ENCODE measurements around the gene CHDH.

The CHDH gene

GRCh38 chr3:53841296-53841695 lies 4.9 kb downstream of the CHDH start:
- Mint-ChIP-seq H3K9me3 (ENCODE audit: low read depth) (no peaks in the 10 kb centered on the region), H3K4me1 (ENCODE audit: low read depth) (peaks cover 2% of the 10 kb centered on the region), H3K27ac (no peak overlapping the region), H3K27me3 (peaks cover 18% of the 10 kb centered on the region), H3K4me3 (no peak overlapping the region), H3K36me3 (no peaks in the 10 kb centered on the region)

DNA sequence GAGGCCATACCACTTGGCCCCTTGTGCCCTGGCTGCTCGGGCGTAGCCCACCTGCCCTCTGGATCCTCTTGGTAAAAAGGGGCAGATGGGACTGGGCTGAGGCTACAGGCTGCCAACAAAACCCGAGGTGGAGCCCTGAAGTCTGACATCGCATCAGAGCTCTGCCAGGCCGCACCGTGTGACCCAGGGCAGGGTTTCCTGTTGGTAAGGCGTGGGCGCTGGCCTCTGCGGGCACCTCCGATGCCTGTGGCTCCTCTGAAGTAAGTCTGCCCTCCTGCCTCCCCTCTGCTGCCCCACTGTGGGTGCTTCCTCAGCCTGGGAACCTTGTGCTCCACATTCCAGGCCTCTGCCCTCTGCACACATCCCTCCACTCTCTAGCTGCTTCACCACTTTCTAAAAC lies 8.9 kb downstream of the CHDH start:
- H3K4me1 Mint-ChIP-seq (ENCODE audit: low read depth): no peaks in the 10 kb centered on the region
- no peaks in the 10 kb centered on the region for H3K36me3 Mint-ChIP-seq
- H3K27me3 Mint-ChIP-seq: peaks cover 4% of the 10 kb centered on the region
- H3K27ac Mint-ChIP-seq: no peak overlapping the region
- no peak overlapping the region for H3K4me3 Mint-ChIP-seq
- no peaks in the 10 kb centered on the region for H3K9me3 Mint-ChIP-seq (ENCODE audit: low read depth)

GRCh38 chr3:53836084-53836872 lies 9.9 kb downstream of the CHDH start:
- no peak overlapping the region for H3K27ac Mint-ChIP-seq
- H3K4me3 Mint-ChIP-seq: no peak overlapping the region
- peaks cover 4% of the 10 kb centered on the region for H3K27me3 Mint-ChIP-seq
- H3K9me3 Mint-ChIP-seq (ENCODE audit: low read depth): no peaks in the 10 kb centered on the region
- no peaks in the 10 kb centered on the region for H3K4me1 Mint-ChIP-seq (ENCODE audit: low read depth)
- H3K36me3 Mint-ChIP-seq: no peaks in the 10 kb centered on the region

- Mint-ChIP-seq H3K27ac (no peak overlapping the region), H3K4me1 (ENCODE audit: low read depth) (no peaks in the 10 kb centered on the region), H3K4me3 (no peak overlapping the region), H3K9me3 (ENCODE audit: low read depth) (no peaks in the 10 kb centered on the region), H3K27me3 (peaks cover 4% of the 10 kb centered on the region), H3K36me3 (no peaks in the 10 kb centered on the region)
Observed at GRCh38 chr3:53835257-53835656, 11.0 kb downstream of the CHDH start.

DNA sequence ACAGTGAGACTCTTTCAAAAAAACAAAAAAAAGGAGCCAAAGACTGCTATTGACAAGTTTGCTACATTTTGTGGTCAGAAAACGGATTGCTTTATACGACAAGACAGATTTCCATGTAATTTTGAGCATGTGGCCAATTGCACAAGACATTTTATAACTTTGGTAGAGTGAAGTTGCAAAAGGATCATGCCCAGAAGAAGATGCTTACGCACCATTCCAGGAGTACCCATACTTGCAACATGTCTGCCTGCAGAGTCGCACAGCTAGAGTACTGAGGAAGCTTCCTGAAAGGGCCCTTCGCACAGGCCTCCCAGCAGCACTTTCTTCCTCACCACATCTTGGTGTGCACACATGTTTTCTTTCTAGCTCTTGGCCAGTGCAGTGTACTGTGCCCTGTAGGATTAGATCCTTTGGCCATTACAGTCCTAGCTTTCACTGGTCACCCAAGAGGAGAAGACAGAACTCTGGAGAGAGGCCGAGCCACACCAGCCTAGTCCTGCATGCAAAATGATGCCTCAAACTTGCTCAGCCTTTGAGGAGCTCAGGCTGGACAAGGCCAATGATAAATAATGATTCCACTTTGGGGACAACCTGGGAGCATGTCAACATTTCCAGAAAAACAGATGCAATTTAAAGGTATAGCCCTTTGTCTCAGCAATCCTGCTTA lies 11.7 kb downstream of the CHDH start:
- peaks cover 1% of the 10 kb centered on the region for H3K27me3 Mint-ChIP-seq
- H3K27ac Mint-ChIP-seq: no peak overlapping the region
- H3K4me3 Mint-ChIP-seq: no peak overlapping the region
- H3K36me3 Mint-ChIP-seq: no peaks in the 10 kb centered on the region
- H3K4me1 Mint-ChIP-seq (ENCODE audit: low read depth): no peaks in the 10 kb centered on the region
- H3K9me3 Mint-ChIP-seq (ENCODE audit: low read depth): no peaks in the 10 kb centered on the region

DNA sequence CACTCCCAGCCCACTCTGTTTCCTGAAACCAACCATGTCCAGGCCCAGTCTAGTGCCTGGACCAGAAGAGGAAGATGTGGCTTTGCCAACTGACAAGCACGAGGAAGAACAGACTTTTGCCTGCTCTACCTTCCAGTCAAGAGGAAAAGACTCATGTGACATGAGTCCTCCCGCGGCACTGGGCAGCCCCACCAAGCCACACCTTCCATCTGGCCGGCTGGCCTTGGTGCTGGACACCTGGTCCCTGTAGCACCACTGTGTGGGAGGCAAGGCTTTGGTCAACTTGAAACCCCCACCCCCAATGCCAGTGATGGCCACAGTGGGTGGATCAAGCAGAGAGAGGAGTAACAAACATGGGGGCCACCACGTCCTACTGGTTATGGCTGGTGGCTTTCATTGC lies 12.5 kb downstream of the CHDH start:
- no peaks in the 10 kb centered on the region for H3K36me3 Mint-ChIP-seq
- no peaks in the 10 kb centered on the region for H3K4me1 Mint-ChIP-seq (ENCODE audit: low read depth)

DNA sequence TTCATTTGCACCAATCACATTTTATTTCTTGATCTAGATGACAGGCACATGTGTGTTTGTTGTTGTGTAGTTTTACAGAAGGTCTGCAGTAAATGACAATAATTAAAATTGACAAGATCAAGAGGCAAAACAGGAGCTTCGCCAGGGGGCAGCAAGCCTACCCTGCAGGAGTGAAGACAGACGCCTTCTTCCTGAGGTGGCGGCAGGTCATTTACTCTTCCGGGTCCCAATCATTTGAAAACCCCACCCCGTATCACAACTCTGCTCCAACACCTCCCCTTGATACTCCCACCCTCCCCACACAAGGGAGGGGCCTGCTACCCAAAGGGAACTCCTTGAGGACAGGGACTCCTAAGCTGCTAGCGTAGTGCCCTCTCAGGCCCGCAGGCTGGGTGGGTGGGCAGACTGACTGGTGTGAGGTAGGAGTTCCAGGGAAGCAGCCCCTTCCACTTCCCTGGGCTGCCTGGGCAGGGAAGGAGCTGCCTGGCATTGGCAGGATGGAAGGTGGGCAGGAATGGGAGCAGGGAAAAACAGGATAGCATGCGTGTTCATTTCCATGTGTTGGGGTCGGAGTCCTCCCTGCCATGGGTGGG lies 13.1 kb downstream of the CHDH start:
- no peaks in the 10 kb centered on the region for H3K27me3 Mint-ChIP-seq
- H3K27ac Mint-ChIP-seq: no peak overlapping the region
- no peaks in the 10 kb centered on the region for H3K36me3 Mint-ChIP-seq
- H3K4me3 Mint-ChIP-seq: no peak overlapping the region
- H3K9me3 Mint-ChIP-seq (ENCODE audit: low read depth): no peaks in the 10 kb centered on the region
- H3K4me1 Mint-ChIP-seq (ENCODE audit: low read depth): no peaks in the 10 kb centered on the region

More for the DNA sequence above, 12.5 kb downstream of the CHDH start:
- Mint-ChIP-seq H3K4me3 (no peak overlapping the region), H3K9me3 (ENCODE audit: low read depth) (no peaks in the 10 kb centered on the region), H3K27me3 (no peaks in the 10 kb centered on the region), H3K27ac (no peak overlapping the region)

GRCh38 chr3:53830944-53831343 lies 15.3 kb downstream of the CHDH start:
- Mint-ChIP-seq H3K9me3 (ENCODE audit: low read depth) (no peaks in the 10 kb centered on the region), H3K27ac (no peak overlapping the region), H3K36me3 (no peaks in the 10 kb centered on the region), H3K4me3 (no peak overlapping the region), H3K27me3 (no peaks in the 10 kb centered on the region), H3K4me1 (ENCODE audit: low read depth) (no peaks in the 10 kb centered on the region)

- Mint-ChIP-seq H3K9me3 (ENCODE audit: low read depth) (no peaks in the 10 kb centered on the region), H3K36me3 (no peaks in the 10 kb centered on the region), H3K27ac (no peak overlapping the region), H3K27me3 (no peaks in the 10 kb centered on the region), H3K4me1 (ENCODE audit: low read depth) (no peaks in the 10 kb centered on the region), H3K4me3 (no peak overlapping the region)
Observed at GRCh38 chr3:53829605-53830004, 16.6 kb downstream of the CHDH start.

DNA sequence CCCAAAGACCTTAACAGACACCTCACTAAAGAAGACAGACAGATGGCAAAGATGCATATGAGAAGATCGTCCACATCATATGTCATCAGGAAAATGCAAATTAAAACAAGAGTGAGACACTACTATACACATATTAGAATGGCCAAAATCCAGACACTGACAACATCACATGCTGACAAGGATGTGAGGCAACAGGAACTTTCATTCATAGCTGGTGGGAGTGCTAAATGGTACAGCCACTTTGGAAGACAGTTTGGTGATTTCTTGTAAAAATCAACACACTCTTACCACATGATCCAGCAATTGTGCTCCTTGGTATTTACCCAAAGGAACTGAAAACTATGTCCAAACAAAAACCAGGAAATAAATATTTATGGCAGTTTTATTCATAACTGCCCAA lies 17.6 kb downstream of the CHDH start:
- Mint-ChIP-seq H3K27ac (no peak overlapping the region), H3K9me3 (ENCODE audit: low read depth) (no peaks in the 10 kb centered on the region), H3K27me3 (no peaks in the 10 kb centered on the region), H3K4me3 (no peak overlapping the region), H3K36me3 (no peaks in the 10 kb centered on the region), H3K4me1 (ENCODE audit: low read depth) (no peaks in the 10 kb centered on the region)

- Mint-ChIP-seq H3K36me3 (no peaks in the 10 kb centered on the region), H3K9me3 (ENCODE audit: low read depth) (no peaks in the 10 kb centered on the region), H3K27me3 (no peaks in the 10 kb centered on the region), H3K4me1 (ENCODE audit: low read depth) (no peaks in the 10 kb centered on the region), H3K4me3 (no peak overlapping the region), H3K27ac (no peak overlapping the region)
Observed at GRCh38 chr3:53826048-53826447, 20.2 kb downstream of the CHDH start.

DNA sequence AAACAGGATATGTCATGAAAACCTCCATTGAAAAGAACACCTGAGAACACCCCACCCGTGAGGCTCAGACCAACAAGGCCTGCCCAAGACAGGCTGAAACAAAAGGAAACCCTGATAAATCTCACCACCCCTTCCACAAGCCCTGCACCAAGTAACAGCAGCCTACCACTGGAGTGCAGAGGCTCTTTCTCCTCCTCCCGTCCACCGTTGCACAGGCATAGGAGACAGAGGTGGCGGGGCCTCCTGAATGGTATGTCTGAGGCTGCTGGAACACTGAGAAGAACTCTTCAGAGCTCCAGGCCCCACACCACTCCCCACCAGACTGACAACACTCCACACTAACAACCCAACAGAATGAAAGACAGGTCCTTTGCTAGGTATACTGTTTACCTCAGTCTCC lies 21.4 kb downstream of the CHDH start:
- Mint-ChIP-seq H3K36me3 (no peaks in the 10 kb centered on the region), H3K27me3 (no peaks in the 10 kb centered on the region), H3K4me1 (ENCODE audit: low read depth) (no peaks in the 10 kb centered on the region), H3K4me3 (no peak overlapping the region), H3K27ac (no peak overlapping the region), H3K9me3 (ENCODE audit: low read depth) (no peaks in the 10 kb centered on the region)

DNA sequence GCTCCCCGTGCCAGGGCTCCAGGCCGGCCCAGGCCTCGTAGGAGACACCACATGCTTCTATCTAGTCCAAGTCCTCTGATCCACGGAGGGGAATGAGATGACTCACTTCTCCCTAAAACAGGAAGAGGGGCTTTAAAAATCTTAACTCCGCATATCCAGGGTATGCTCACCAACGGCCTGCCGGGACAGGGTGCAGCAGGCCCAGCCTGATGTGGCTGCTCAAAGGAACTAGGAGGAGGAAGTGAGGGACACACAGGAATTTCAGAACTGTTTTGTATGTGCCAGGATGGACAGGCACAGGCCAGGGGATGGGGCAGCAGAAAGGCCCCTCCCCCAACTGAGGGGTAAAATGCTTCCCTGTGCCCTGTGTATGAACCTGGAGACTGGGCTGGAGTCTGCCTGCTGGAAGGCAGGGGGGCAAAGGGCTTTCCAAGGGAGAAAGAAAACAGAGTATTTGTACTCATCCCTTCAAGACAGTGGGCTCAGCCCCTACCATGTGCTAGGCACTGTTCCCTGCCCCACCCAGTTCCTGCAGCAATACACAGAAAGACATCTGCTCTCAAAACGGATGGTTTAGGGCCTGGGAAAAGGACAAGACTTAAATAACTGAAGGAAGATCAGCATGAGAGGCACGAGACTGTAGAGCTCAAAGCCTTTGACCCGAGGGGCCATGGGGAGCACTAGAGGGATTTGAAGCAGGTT lies 22.1 kb downstream of the CHDH start:
- Mint-ChIP-seq H3K27ac (no peak overlapping the region), H3K27me3 (no peaks in the 10 kb centered on the region), H3K4me1 (ENCODE audit: low read depth) (no peaks in the 10 kb centered on the region), H3K4me3 (no peak overlapping the region), H3K9me3 (ENCODE audit: low read depth) (no peaks in the 10 kb centered on the region), H3K36me3 (no peaks in the 10 kb centered on the region)

GRCh38 chr3:53823026-53823955 lies 22.9 kb downstream of the CHDH start:
- no peaks in the 10 kb centered on the region for H3K36me3 Mint-ChIP-seq
- H3K27me3 Mint-ChIP-seq: no peaks in the 10 kb centered on the region
- H3K4me1 Mint-ChIP-seq (ENCODE audit: low read depth): no peaks in the 10 kb centered on the region
- H3K27ac Mint-ChIP-seq: no peak overlapping the region
- H3K4me3 Mint-ChIP-seq: no peak overlapping the region
- H3K9me3 Mint-ChIP-seq (ENCODE audit: low read depth): no peaks in the 10 kb centered on the region

Measured in activated naive CD8-positive, alpha-beta T cell (primary cell).